Body of pancreas (tissue), 4 donors: Measurements from ENCODE around the gene ATXN7. TPM values are rescaled to one million over a fixed set of nuclear protein-coding genes. Genes with fewer than 3 reads are reported as not detected.

ENCODE experiments used
- ATAC-seq: fragments of 150-250 bp; one replicate; pipeline ENCODE4 v1.9.1; 2016
- DNase-seq, 4 donors: peaks; one replicate each; pipeline ENCODE4 v3.0.0-alpha.2; 2019
- H3K27ac ChIP-seq, 4 donors: fragments of 200-600 bp; sonication (generic); 1 replicate in 3 of 4; 2 replicates in 1 of 4; pipeline versions ENCODE4 v1.5.1 to v1.6.1; 2016 to 2019; ENCODE audit warnings: mild to moderate bottlenecking in 1 of 4, mixed read lengths in 1 of 4, moderate library complexity in 1 of 4
- H3K27me3 ChIP-seq, 2 donors: fragments of 200-600 bp; sonication (generic); one replicate each; pipeline ENCODE4 v1.6.0; 2016; ENCODE audit warnings: mild to moderate bottlenecking in 1 of 2
- H3K36me3 ChIP-seq, 2 donors: fragments of 200-600 bp; sonication (generic); replicated peaks in 1 of 2; 2 replicates each; pipeline ENCODE4 v1.5.1; 2016; ENCODE audit warnings: low read depth in 2 of 2; ENCODE audit not compliant: insufficient read depth in 1 of 2
- H3K4me1 ChIP-seq: fragments of 200-600 bp; sonication (generic); one replicate; pipeline ENCODE4 v1.6.0; 2016
- H3K4me3 ChIP-seq, 2 donors: fragments of 200-600 bp; sonication (generic); 1 replicate in 1 of 2; 2 replicates in 1 of 2; pipeline ENCODE4 v1.5.1; 2016 to 2019
- H3K9me3 ChIP-seq, 3 donors: fragments of 200-600 bp; sonication (generic); 1 replicate in 2 of 3; 2 replicates in 1 of 3; pipeline ENCODE4 v1.5.1; 2016
- POLR2A ChIP-seq, 3 donors: fragments of 450-650 bp; IDR thresholded peaks; one replicate each; pipeline ENCODE4 v1.6.1; 2016; ENCODE audit warnings: antibody characterized with exemption in 3 of 3, mild to moderate bottlenecking in 2 of 3
- WGBS, 2 donors: methylation state at CpG; one replicate each; pipeline ENCODE4 v1.1.5; 2017; 5-methylcytosine and 5-hydroxymethylcytosine counted together
- intact Hi-C: fragments of 100-400 bp; cut with DNase I; formaldehyde crosslinking; loops from one replicate; pipeline ENCODE4 v1.15.1; 2023
- total RNA-seq, 2 donors: library from RNA; depleted of rRNA; stranded (reverse); fragments of >200 nt; gene quantifications; one replicate each; pipeline ENCODE4 v1.1.0, GENCODE V29; 2016
- TF ChIP-seq, protein P1 (sequence below), 7 experiments: fragments of 450-650 bp in 4 of 7; fragments of 200-600 bp in 3 of 7; sonication (generic) in 3 of 7; IDR thresholded peaks; one replicate each; pipeline ENCODE4 v1.5.1; 2016 to 2019; ENCODE audit warnings: antibody characterized with exemption in 7 of 7

ATXN7 gene
- total RNA-seq, 2 donors from 2014 or later, result 36.3 to 43.8 TPM

DNA sequence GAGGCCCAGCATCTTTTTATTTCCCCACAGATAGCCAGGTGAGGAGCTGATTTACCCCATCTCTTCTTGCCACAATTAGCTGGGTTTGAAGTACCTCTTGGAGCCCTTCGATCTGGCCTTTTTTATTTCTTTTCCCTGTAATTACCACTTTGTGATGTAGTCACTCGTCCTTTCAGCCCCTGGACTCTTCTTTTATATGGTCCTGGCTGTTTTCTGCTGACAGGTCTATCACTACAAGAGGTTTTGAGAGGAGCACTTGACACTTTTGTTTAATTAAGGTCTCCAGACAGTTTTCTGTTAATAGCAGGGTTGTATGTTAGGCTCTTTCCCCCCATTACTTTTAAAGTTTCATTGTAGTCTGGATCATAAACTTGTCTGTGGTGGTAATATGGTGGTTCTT lies 11.8 kb downstream of the ATXN7 start:
- H3K4me1 ChIP-seq, result peaks cover 39% of the 10 kb centered on the region
- no peaks in the 10 kb centered on the region for H3K9me3 ChIP-seq
- no peak overlapping the region for H3K27ac ChIP-seq
- ATAC-seq, result no peak
- TF ChIP-seq POLR2A (IDR thresholded peaks at IDR 0.05), result no peak
- TF ChIP-seq, protein P1, sequence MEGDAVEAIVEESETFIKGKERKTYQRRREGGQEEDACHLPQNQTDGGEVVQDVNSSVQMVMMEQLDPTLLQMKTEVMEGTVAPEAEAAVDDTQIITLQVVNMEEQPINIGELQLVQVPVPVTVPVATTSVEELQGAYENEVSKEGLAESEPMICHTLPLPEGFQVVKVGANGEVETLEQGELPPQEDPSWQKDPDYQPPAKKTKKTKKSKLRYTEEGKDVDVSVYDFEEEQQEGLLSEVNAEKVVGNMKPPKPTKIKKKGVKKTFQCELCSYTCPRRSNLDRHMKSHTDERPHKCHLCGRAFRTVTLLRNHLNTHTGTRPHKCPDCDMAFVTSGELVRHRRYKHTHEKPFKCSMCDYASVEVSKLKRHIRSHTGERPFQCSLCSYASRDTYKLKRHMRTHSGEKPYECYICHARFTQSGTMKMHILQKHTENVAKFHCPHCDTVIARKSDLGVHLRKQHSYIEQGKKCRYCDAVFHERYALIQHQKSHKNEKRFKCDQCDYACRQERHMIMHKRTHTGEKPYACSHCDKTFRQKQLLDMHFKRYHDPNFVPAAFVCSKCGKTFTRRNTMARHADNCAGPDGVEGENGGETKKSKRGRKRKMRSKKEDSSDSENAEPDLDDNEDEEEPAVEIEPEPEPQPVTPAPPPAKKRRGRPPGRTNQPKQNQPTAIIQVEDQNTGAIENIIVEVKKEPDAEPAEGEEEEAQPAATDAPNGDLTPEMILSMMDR (IDR thresholded peaks at IDR 0.05), result no peak
- H3K4me3 ChIP-seq, result no peak overlapping the region
- H3K36me3 ChIP-seq, result no peaks in the 10 kb centered on the region
- no peaks in the 10 kb centered on the region for H3K27me3 ChIP-seq
- intact Hi-C loops, result no loop called here
- no peak for DNase-seq
- WGBS, 2 donors, result 82 to 94% methylated on average over 2 of the region's 2 CpGs

DNA sequence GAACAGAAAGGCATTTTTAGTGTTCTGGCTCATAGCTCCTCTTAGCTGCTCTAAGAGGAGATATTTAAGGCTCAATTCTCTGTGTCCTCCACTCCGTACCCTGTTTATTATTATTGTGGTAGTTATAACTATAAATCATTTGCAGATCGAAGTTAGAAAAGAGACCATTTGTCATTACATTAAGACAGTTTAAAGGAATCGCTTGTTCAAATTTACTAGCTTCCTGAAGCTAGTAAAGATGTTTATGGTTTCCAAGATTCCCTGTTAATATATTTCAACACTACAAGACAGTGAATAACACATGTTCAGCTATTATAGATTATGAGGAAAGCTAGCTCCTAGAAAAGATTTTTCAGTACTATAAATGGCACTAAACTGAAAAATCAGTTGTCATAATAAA lies 12.6 kb downstream of the ATXN7 start:
- intact Hi-C loops, result no loop called here
- DNase-seq (no peak), ATAC-seq (no peak)
- Histone ChIP-seq H3K36me3 (no peaks in the 10 kb centered on the region), H3K9me3 (no peaks in the 10 kb centered on the region), H3K4me3 (no peak overlapping the region), H3K27ac (no peak overlapping the region), H3K27me3 (no peaks in the 10 kb centered on the region), H3K4me1 (peaks cover 39% of the 10 kb centered on the region)
- TF ChIP-seq POLR2A (IDR thresholded peaks at IDR 0.05), result no peak
- TF ChIP-seq, protein P1 (IDR thresholded peaks at IDR 0.05), result no peak
- WGBS, 2 donors, result 50 to 51% methylated on average over 3 of the region's 3 CpGs

DNA sequence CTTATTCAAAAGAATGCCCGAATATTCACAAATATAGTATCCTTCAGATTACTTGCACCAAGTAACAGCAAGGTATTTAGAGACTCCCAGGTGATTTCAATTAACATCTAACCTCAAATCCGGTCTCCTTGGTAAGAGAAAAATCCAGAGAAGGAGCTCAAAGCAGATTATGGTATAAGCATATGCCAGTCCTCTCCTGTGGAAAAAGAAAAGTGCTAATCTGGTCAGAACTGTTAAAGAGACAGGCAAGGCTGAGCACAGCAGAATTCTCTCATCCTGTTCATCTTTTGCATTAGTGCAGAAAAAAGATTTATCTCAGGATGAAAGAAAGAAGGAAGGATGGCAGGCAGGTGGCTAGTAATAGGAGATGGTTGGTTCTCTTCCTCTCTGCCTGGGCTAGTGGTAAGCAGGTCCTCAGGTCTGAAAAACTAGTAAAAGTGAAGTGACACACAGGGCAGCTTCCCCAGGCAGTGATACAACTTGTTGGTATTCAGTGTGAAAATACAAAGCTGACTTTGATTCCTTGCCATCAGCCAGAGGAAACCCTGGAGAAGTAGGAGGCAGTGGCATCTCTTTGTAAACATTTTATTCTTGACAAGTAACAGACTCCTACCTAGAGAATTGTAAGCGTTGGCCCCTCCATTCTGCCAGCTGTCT lies 14.2 kb downstream of the ATXN7 start:
- Histone ChIP-seq H3K4me1 (peaks cover 30% of the 10 kb centered on the region), H3K27me3 (no peaks in the 10 kb centered on the region), H3K27ac (no peak overlapping the region), H3K36me3 (no peaks in the 10 kb centered on the region), H3K4me3 (no peak overlapping the region), H3K9me3 (no peaks in the 10 kb centered on the region)
- no peak for TF ChIP-seq POLR2A (IDR thresholded peaks at IDR 0.05)
- ATAC-seq (no peak), DNase-seq (no peak)
- 60 to 75% methylated on average over 3 of the region's 3 CpGs for WGBS, 2 donors
- intact Hi-C loops, result no loop called here

GRCh38 chr3:63878394-63879060 lies 14.9 kb downstream of the ATXN7 start:
- Histone ChIP-seq H3K4me3 (no peak overlapping the region), H3K9me3 (no peaks in the 10 kb centered on the region), H3K36me3 (no peaks in the 10 kb centered on the region), H3K27ac (no peak overlapping the region), H3K27me3 (no peaks in the 10 kb centered on the region), H3K4me1 (peaks cover 30% of the 10 kb centered on the region)
- no peak for ATAC-seq
- DNase-seq, result peak in 2 of 4 donors; percentile 16 to 28
- TF ChIP-seq POLR2A (IDR thresholded peaks at IDR 0.05), result no peak
- TF ChIP-seq, protein P1 (IDR thresholded peaks at IDR 0.05), result no peak
- intact Hi-C loops, result no loop called here
- 65 to 67% methylated on average over 2 of the region's 2 CpGs for WGBS, 2 donors

GRCh38 chr3:63880653-63881052 lies 17.0 kb downstream of the ATXN7 start:
- no peak for ATAC-seq
- H3K27me3 ChIP-seq, result no peaks in the 10 kb centered on the region
- intact Hi-C loops, result no loop called here
- H3K4me3 ChIP-seq, result no peak overlapping the region
- H3K36me3 ChIP-seq, result no peaks in the 10 kb centered on the region
- WGBS, 2 donors, result 86% methylated on average over 5 of the region's 5 CpGs
- TF ChIP-seq POLR2A (IDR thresholded peaks at IDR 0.05), result no peak
- TF ChIP-seq, protein P1 (IDR thresholded peaks at IDR 0.05), result no peak
- peaks cover 25% of the 10 kb centered on the region for H3K4me1 ChIP-seq
- no peak for DNase-seq
- H3K27ac ChIP-seq, result no peak overlapping the region
- no peaks in the 10 kb centered on the region for H3K9me3 ChIP-seq
